IMR-90 (cell line): ENCODE measurements around the gene BTC. TPM values are rescaled to one million over a fixed set of nuclear protein-coding genes. Genes with fewer than 3 reads are reported as not detected.

Experiments used
- ATAC-seq: fragments of 200-7000 bp; cut with Tn5 transposase; 2 replicates; pipeline ENCODE4 v1.9.1; 2020; ENCODE audit warnings: low read depth, mild to moderate bottlenecking, moderate library complexity
- BruUV-seq: library from RNA; stranded (reverse); fragments of 400-500 nt; replicated peaks from 2 replicates; lab custom pipeline; 2021; lab: Mats Ljungman, UMichigan
- CTCF ChIA-PET: fragments of 300-600 bp; formaldehyde crosslinking; extraction: SDS; loops from one replicate; lab custom pipeline; 2021; ENCODE audit warnings: antibody characterized with exemption; lab: Yijun Ruan, JAX
- POLR2A ChIA-PET: fragments of 300-600 bp; sonication (Branson Sonifier 250); formaldehyde crosslinking; loops from one replicate; lab custom pipeline; 2022; ENCODE audit warnings: antibody characterized with exemption; ENCODE audit not compliant: unreplicated experiment; lab: Charles Lee
- DNase-seq: peaks from one replicate; pipeline ENCODE4 v3.0.0; 2013
- H2AFZ ChIP-seq: replicated peaks from 2 replicates; pipeline ENCODE3; 2013; ENCODE audit warnings: low read length, mild to moderate bottlenecking; ENCODE audit not compliant: poor library complexity
- H2AK5ac ChIP-seq: 2 replicates; pipeline ENCODE4 v1.6.1; 2013; ENCODE audit warnings: low read depth, low read length, inconsistent platforms
- H2AK9ac ChIP-seq: replicated peaks from 2 replicates; pipeline ENCODE3; 2013; ENCODE audit warnings: mild to moderate bottlenecking, low read depth, low read length, moderate library complexity; ENCODE audit not compliant: poor library complexity
- H2BK120ac ChIP-seq: 2 replicates; pipeline ENCODE4 v1.6.1; 2013; ENCODE audit warnings: low read depth, low read length, inconsistent platforms
- H2BK15ac ChIP-seq: 3 replicates; pipeline ENCODE4 v1.6.1; 2013; ENCODE audit warnings: low read depth, low read length, inconsistent platforms
- H2BK20ac ChIP-seq: 2 replicates; pipeline ENCODE4 v1.6.1; 2013; ENCODE audit warnings: low read depth, mild to moderate bottlenecking, inconsistent platforms, low read length, moderate library complexity
- H2BK5ac ChIP-seq: 2 replicates; pipeline ENCODE4 v1.6.1; 2013; ENCODE audit warnings: mild to moderate bottlenecking, low read depth, low read length, inconsistent platforms; ENCODE audit not compliant: poor library complexity, severe bottlenecking
- H3K14ac ChIP-seq: replicated peaks from 2 replicates; pipeline ENCODE4 v1.6.1; 2013; ENCODE audit warnings: low read depth, low read length, inconsistent platforms
- H3K18ac ChIP-seq: 2 replicates; pipeline ENCODE4 v1.6.1; 2013; ENCODE audit warnings: low read depth, low read length, control low read depth
- H3K23ac ChIP-seq: 2 replicates; pipeline ENCODE4 v1.6.1; 2013; ENCODE audit warnings: low read depth, low read length, inconsistent platforms
- H3K27ac ChIP-seq: 2 replicates; pipeline ENCODE4 v1.5.1; 2013; ENCODE audit warnings: mild to moderate bottlenecking, control low read depth, low read length; ENCODE audit not compliant: insufficient read depth
- H3K27me3 ChIP-seq: 2 replicates; pipeline ENCODE4 v1.6.1; 2013; ENCODE audit warnings: low read length; ENCODE audit not compliant: control insufficient read depth, insufficient read depth
- H3K36me3 ChIP-seq: 2 replicates; pipeline ENCODE4 v1.6.1; 2013; ENCODE audit warnings: low read length, mixed read lengths; ENCODE audit not compliant: control insufficient read depth, insufficient read depth
- H3K4ac ChIP-seq: 2 replicates; pipeline ENCODE4 v1.6.1; 2013; ENCODE audit warnings: low read depth, low read length, inconsistent platforms
- H3K4me1 ChIP-seq: 2 replicates; pipeline ENCODE4 v1.6.1; 2013; ENCODE audit warnings: low read length, mixed read lengths; ENCODE audit not compliant: control insufficient read depth, insufficient read depth
- H3K4me2 ChIP-seq: 2 replicates; pipeline ENCODE4 v1.6.1; 2013; ENCODE audit warnings: low read depth, mild to moderate bottlenecking, control low read depth, low read length, moderate library complexity
- H3K4me3 ChIP-seq: 2 replicates; pipeline ENCODE4 v1.5.1; 2013; ENCODE audit warnings: low read depth, mild to moderate bottlenecking, control low read depth, low read length, moderate library complexity; ENCODE audit not compliant: insufficient read depth
- H3K56ac ChIP-seq: 2 replicates; pipeline ENCODE4 v1.6.1; 2013; ENCODE audit warnings: low read length, inconsistent platforms; ENCODE audit not compliant: insufficient read depth; ENCODE audit errors: extremely low read depth
- H3K79me1 ChIP-seq, 2 experiments: 2 replicates each; pipeline ENCODE4 v1.6.1; 2013; ENCODE audit warnings: low read length in 2 of 2, inconsistent platforms in 1 of 2, low read depth in 1 of 2
- H3K9ac ChIP-seq: 2 replicates; pipeline ENCODE4 v1.6.1; 2013; ENCODE audit warnings: low read depth, low read length, control low read depth
- H3K9me1 ChIP-seq: 2 replicates; pipeline ENCODE4 v1.6.1; 2013; ENCODE audit warnings: low read length, inconsistent platforms; ENCODE audit not compliant: insufficient read depth
- H3K9me3 ChIP-seq: 2 replicates; pipeline ENCODE4 v1.6.1; 2013; ENCODE audit warnings: low read length; ENCODE audit not compliant: control insufficient read depth, insufficient read depth
- H4K20me1 ChIP-seq: 2 replicates; pipeline ENCODE4 v1.6.1; 2013; ENCODE audit warnings: low read length, inconsistent platforms; ENCODE audit not compliant: insufficient read depth
- H4K5ac ChIP-seq: 2 replicates; pipeline ENCODE4 v1.6.1; 2013; ENCODE audit warnings: mild to moderate bottlenecking, low read depth, low read length, control low read depth
- H4K8ac ChIP-seq, 2 experiments: 2 replicates each; pipeline ENCODE4 v1.6.1; 2013; ENCODE audit warnings: low read depth in 2 of 2, low read length in 2 of 2, control low read depth in 1 of 2, inconsistent platforms in 1 of 2
- H4K91ac ChIP-seq: 2 replicates; pipeline ENCODE4 v1.6.1; 2013; ENCODE audit warnings: low read depth, low read length, inconsistent platforms; ENCODE audit not compliant: insufficient read depth
- ELK1 ChIP-seq: fragments of 150-350 bp; IDR thresholded peaks from 2 replicates; pipeline ENCODE4 v1.6.1; 2016; ENCODE audit warnings: low read depth, mild to moderate bottlenecking, low read length, moderate library complexity, borderline replicate concordance
- MXI1 ChIP-seq: IDR thresholded peaks from 2 replicates; pipeline ENCODE4 v1.6.1; 2012; ENCODE audit warnings: low read depth, mild to moderate bottlenecking, low read length, moderate library complexity, borderline replicate concordance
- RAD21 ChIP-seq: IDR thresholded peaks from 2 replicates; pipeline ENCODE4 v1.6.1; 2012; ENCODE audit warnings: low read length, improper control_type of control experiment
- RFX5 ChIP-seq: IDR thresholded peaks from 2 replicates; pipeline ENCODE4 v1.8.0; 2012; ENCODE audit warnings: low read depth, mild to moderate bottlenecking, low read length, moderate library complexity
- WGBS, 2 experiments: methylation state at CpG; one replicate each; pipeline versions ENCODE4 v1.1.5 to v1.1.7; 2013; ENCODE audit warnings: missing lambda C conversion rate in 2 of 2; ENCODE audit not compliant: insufficient read length in 1 of 2; ENCODE audit errors: extremely low coverage in 2 of 2; 5-methylcytosine and 5-hydroxymethylcytosine counted together
- dilution Hi-C: fragments of 300-500 bp; cut with HindIII; formaldehyde crosslinking; loops from one replicate; pipeline ENCODE4 v1.14.3; 2018; ENCODE audit warnings: low sequenced_read_pairs; ENCODE audit not compliant: unreplicated experiment
- in situ Hi-C: fragments of 300-500 bp; cut with MboI; formaldehyde crosslinking; loops from 3 replicates; pipeline ENCODE4 v1.14.3; 2019; ENCODE audit warnings: low sequenced_read_pairs, inconsistent platforms, mixed read lengths
- intact Hi-C: fragments of 100-400 bp; cut with micrococcal nuclease; formaldehyde crosslinking; loops from 2 replicates; pipeline ENCODE4 v1.10.0; 2022
- polyA plus RNA-seq, 3 experiments: library from polyadenylated mRNA; depleted of rRNA; stranded (reverse); fragments of >200 nt; gene quantifications; 2 replicates each; pipeline ENCODE4 v1.2.3, GENCODE V29; 2012; ENCODE audit warnings: low replicate concordance in 1 of 3
- total RNA-seq: library from RNA; depleted of rRNA; stranded (reverse); fragments of >200 nt; gene quantifications from 2 replicates; pipeline ENCODE4 v1.2.3, GENCODE V29; 2012
- TF ChIP-seq, protein P1 (sequence below): conservative IDR thresholded peaks from 2 replicates; pipeline ENCODE4 v1.5.1; 2012; ENCODE audit warnings: mild to moderate bottlenecking, low read depth, low read length, improper control_type of control experiment
- TF ChIP-seq, protein P2 (sequence below): fragments of 150-350 bp; IDR thresholded peaks from 2 replicates; pipeline ENCODE4 v1.6.1; 2017; ENCODE audit warnings: mild to moderate bottlenecking, antibody characterized with exemption, low read length, low read depth

Gene BTC
- total and polyA plus RNA-seq, 2 of the 4 experiments (the other 2 are of a cell fraction), result not detected

DNA sequence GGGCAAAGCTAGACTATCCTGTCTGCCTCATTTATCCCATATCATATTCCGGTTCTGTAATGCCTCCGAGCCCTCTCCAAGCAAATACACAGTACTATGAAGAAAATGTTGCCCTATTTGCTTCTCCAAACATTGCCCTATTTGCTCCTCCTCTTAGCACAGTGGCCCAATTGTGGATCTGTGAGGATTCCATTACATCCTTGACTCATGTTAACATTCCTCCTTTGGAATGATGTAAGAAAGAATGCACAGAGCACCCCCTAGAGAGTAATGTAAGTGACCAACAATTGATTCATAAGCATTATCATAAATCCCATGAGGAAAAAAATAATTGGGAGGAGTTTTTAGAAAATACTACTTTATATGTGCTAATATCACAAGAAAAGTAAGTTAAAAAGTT lies 11.3 kb upstream of the BTC start:
- TF ChIP-seq, protein P1, sequence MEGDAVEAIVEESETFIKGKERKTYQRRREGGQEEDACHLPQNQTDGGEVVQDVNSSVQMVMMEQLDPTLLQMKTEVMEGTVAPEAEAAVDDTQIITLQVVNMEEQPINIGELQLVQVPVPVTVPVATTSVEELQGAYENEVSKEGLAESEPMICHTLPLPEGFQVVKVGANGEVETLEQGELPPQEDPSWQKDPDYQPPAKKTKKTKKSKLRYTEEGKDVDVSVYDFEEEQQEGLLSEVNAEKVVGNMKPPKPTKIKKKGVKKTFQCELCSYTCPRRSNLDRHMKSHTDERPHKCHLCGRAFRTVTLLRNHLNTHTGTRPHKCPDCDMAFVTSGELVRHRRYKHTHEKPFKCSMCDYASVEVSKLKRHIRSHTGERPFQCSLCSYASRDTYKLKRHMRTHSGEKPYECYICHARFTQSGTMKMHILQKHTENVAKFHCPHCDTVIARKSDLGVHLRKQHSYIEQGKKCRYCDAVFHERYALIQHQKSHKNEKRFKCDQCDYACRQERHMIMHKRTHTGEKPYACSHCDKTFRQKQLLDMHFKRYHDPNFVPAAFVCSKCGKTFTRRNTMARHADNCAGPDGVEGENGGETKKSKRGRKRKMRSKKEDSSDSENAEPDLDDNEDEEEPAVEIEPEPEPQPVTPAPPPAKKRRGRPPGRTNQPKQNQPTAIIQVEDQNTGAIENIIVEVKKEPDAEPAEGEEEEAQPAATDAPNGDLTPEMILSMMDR, result 0 out of 2 replicates have a peak, but pooled peaks have one; percentile 6
- no peak for TF ChIP-seq ELK1
- no peak for TF ChIP-seq MXI1
- TF ChIP-seq RFX5, result no peak
- TF ChIP-seq, protein P2, sequence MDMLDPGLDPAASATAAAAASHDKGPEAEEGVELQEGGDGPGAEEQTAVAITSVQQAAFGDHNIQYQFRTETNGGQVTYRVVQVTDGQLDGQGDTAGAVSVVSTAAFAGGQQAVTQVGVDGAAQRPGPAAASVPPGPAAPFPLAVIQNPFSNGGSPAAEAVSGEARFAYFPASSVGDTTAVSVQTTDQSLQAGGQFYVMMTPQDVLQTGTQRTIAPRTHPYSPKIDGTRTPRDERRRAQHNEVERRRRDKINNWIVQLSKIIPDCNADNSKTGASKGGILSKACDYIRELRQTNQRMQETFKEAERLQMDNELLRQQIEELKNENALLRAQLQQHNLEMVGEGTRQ, result no peak
- TF ChIP-seq RAD21, result no peak
- intact Hi-C loops (no loop called here), in situ Hi-C loops (no loop called here), dilution Hi-C loops (no loop called here)
- POLR2A ChIA-PET, result no interaction called here
- Histone ChIP-seq H3K9ac (no peak overlapping the region), H3K56ac (no peak overlapping the region), H3K27ac (no peak overlapping the region), H4K20me1 (no peaks in the 10 kb centered on the region), H2BK120ac (no peak overlapping the region), H3K79me1 (no peaks in the 10 kb centered on the region), H2BK15ac (no peak overlapping the region), H4K8ac (no peak overlapping the region), H3K9me1 (no peaks in the 10 kb centered on the region), H3K4ac (no peak overlapping the region), H4K5ac (no peak overlapping the region), H2AFZ (no peak overlapping the region), H2AK9ac (no peak overlapping the region), H3K18ac (no peak overlapping the region), H3K27me3 (no peaks in the 10 kb centered on the region), H2AK5ac (no peak overlapping the region), H3K4me2 (no peak overlapping the region), H2BK5ac (no peak overlapping the region), H2BK20ac (no peak overlapping the region), H3K36me3 (no peaks in the 10 kb centered on the region), H4K91ac (no peak overlapping the region), H3K9me3 (no peaks in the 10 kb centered on the region), H3K4me1 (no peaks in the 10 kb centered on the region), H3K23ac (no peak overlapping the region), H3K4me3 (no peak overlapping the region), H3K14ac (no peak overlapping the region)
- peak; percentile 79 for ATAC-seq
- CTCF ChIA-PET, result no interaction called here
- BruUV-seq, result no TSS peak
- DNase-seq, result peak; percentile 66
- no CpG with 5 or more reads among the region's 2 CpGs for WGBS, 2 experiments
